MM.1S (cell line): ENCODE results near the gene UGT1A10.

ENCODE experiments used
- DNase-seq: peaks from one replicate; pipeline ENCODE4 v3.0.0-alpha.2; 2015
- H2AFZ ChIP-seq: fragments of 300-600 bp; sonication (generic); 2 replicates; pipeline ENCODE4 v1.6.0; 2016; ENCODE audit warnings: antibody characterized with exemption, low read length
- H3F3A ChIP-seq: fragments of 300-600 bp; sonication (generic); 2 replicates; pipeline ENCODE4 v1.6.1; 2016; ENCODE audit warnings: mild to moderate bottlenecking, antibody characterized with exemption, low read length, moderate library complexity, mixed read lengths; ENCODE audit not compliant: insufficient read depth
- H3K27ac ChIP-seq: fragments of 300-600 bp; sonication (generic); 2 replicates; pipeline ENCODE4 v1.5.1; 2016; ENCODE audit warnings: mild to moderate bottlenecking, low read length
- H3K27me3 ChIP-seq: fragments of 300-600 bp; sonication (generic); replicated peaks from 2 replicates; pipeline ENCODE4 v1.6.0; 2016; ENCODE audit warnings: low read length; ENCODE audit not compliant: insufficient read depth
- H3K36me3 ChIP-seq: fragments of 300-600 bp; sonication (generic); replicated peaks from 2 replicates; pipeline ENCODE4 v1.6.1; 2016; ENCODE audit warnings: mild to moderate bottlenecking, low read length, mixed read lengths; ENCODE audit not compliant: insufficient read depth
- H3K4me1 ChIP-seq: fragments of 300-600 bp; sonication (generic); 2 replicates; pipeline ENCODE4 v1.6.1; 2016; ENCODE audit warnings: low read length, mixed read lengths
- H3K4me2 ChIP-seq: fragments of 300-600 bp; sonication (generic); 2 replicates; pipeline ENCODE4 v1.6.0; 2016; ENCODE audit warnings: low read depth, low read length
- H3K4me3 ChIP-seq: fragments of 300-600 bp; sonication (generic); 2 replicates; pipeline ENCODE4 v1.5.1; 2016; ENCODE audit warnings: low read length, mixed read lengths
- H3K79me2 ChIP-seq: fragments of 300-600 bp; sonication (generic); 2 replicates; pipeline ENCODE4 v1.6.1; 2016; ENCODE audit warnings: mixed run types, low read length, mixed read lengths
- H3K9ac ChIP-seq: fragments of 300-600 bp; sonication (generic); 2 replicates; pipeline ENCODE4 v1.6.1; 2016; ENCODE audit warnings: low read length, mixed read lengths
- H3K9me2 ChIP-seq: fragments of 300-600 bp; sonication (generic); replicated peaks from 2 replicates; pipeline ENCODE4 v1.6.1; 2016; ENCODE audit warnings: mild to moderate bottlenecking, low read length, mixed read lengths; ENCODE audit not compliant: insufficient read depth
- H3K9me3 ChIP-seq: fragments of 300-600 bp; sonication (generic); replicated peaks from 2 replicates; pipeline ENCODE4 v1.6.1; 2016; ENCODE audit warnings: mild to moderate bottlenecking, low read length, mixed read lengths; ENCODE audit not compliant: insufficient read depth
- H4K20me1 ChIP-seq: fragments of 300-600 bp; sonication (generic); 2 replicates; pipeline ENCODE4 v1.6.1; 2016; ENCODE audit warnings: mild to moderate bottlenecking, low read length, moderate library complexity, mixed read lengths; ENCODE audit not compliant: insufficient read depth
- EZH2 ChIP-seq: fragments of 300-600 bp; sonication (generic); optimal IDR thresholded peaks from 2 replicates; pipeline ENCODE3; 2017; ENCODE audit warnings: low read depth, mild to moderate bottlenecking, antibody characterized with exemption, low read length, mixed read lengths
- EZH2phosphoT487 ChIP-seq: fragments of 300-600 bp; sonication (generic); IDR thresholded peaks from 2 replicates; pipeline ENCODE4 v1.6.1; 2018; ENCODE audit warnings: antibody characterized with exemption, low read length
- TF ChIP-seq, protein P1 (sequence below): fragments of 300-600 bp; sonication (generic); IDR thresholded peaks from 2 replicates; pipeline ENCODE4 v1.5.1; 2016; ENCODE audit warnings: antibody characterized with exemption, low read length, mixed read lengths

The UGT1A10 gene

DNA sequence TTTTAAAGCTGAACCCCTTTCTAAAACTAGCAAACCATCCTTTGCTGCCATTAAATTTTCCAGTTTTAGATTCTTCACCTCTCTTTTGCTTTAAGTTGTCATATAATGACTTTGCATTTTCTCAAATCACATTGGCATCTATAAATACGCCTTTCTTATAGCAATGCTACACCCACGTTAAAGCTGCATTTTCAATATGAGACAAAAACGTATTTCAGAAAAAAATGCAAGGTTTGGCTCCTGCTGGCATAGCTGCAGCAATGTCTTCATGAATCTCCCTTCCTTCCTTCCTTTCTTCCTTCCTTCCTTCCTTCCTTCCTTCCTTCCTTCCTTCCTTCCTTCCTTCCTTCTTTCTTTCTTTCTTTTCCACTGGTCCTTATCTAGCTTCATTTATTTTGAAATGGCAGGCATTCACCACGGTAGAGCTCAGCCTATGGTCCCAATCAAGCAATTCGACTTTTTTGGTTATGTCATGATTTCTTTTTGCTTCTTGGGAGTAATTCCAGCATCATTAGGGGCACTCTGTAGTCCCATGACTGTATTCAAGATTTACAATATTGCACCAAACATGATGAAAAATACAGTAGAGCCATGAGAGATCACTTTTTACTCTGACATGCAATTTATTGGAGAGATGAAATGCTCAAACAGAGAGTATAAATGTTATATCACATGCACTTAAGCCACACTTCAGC, 8.8 kb upstream of the UGT1A10 start:
- H3K27me3 ChIP-seq, result no peaks in the 10 kb centered on the region
- H2AFZ ChIP-seq, result no peak overlapping the region
- H3K4me2 ChIP-seq, result no peak overlapping the region
- no peaks in the 10 kb centered on the region for H3K36me3 ChIP-seq
- no peaks in the 10 kb centered on the region for H3F3A ChIP-seq
- no peaks in the 10 kb centered on the region for H3K4me1 ChIP-seq
- H3K9ac ChIP-seq, result no peak overlapping the region
- H4K20me1 ChIP-seq, result no peaks in the 10 kb centered on the region
- TF ChIP-seq EZH2phosphoT487 (no peak), EZH2 (no peak)
- TF ChIP-seq, protein P1, sequence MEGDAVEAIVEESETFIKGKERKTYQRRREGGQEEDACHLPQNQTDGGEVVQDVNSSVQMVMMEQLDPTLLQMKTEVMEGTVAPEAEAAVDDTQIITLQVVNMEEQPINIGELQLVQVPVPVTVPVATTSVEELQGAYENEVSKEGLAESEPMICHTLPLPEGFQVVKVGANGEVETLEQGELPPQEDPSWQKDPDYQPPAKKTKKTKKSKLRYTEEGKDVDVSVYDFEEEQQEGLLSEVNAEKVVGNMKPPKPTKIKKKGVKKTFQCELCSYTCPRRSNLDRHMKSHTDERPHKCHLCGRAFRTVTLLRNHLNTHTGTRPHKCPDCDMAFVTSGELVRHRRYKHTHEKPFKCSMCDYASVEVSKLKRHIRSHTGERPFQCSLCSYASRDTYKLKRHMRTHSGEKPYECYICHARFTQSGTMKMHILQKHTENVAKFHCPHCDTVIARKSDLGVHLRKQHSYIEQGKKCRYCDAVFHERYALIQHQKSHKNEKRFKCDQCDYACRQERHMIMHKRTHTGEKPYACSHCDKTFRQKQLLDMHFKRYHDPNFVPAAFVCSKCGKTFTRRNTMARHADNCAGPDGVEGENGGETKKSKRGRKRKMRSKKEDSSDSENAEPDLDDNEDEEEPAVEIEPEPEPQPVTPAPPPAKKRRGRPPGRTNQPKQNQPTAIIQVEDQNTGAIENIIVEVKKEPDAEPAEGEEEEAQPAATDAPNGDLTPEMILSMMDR, result no peak
- DNase-seq, result no peak
- H3K79me2 ChIP-seq, result no peaks in the 10 kb centered on the region
- no peaks in the 10 kb centered on the region; the same call in 1 of the 2 replicates for H3K9me3 ChIP-seq
- H3K9me2 ChIP-seq, result no peaks in the 10 kb centered on the region
- H3K27ac ChIP-seq, result no peak overlapping the region
- no peak overlapping the region for H3K4me3 ChIP-seq

GRCh38 chr2:233638836-233639235, 2.6 kb downstream of the UGT1A10 start:
- TF ChIP-seq EZH2phosphoT487 (no peak), EZH2 (no peak)
- TF ChIP-seq, protein P1, result no peak
- H3K9me2 ChIP-seq, result no peaks in the 10 kb centered on the region

GRCh38 chr2:233639860-233640259, 3.6 kb downstream of the UGT1A10 start:
- H3K9me3 ChIP-seq, result no peaks in the 10 kb centered on the region
- H4K20me1 ChIP-seq, result no peaks in the 10 kb centered on the region
- no peaks in the 10 kb centered on the region for H3K79me2 ChIP-seq
- no peak overlapping the region for H3K9ac ChIP-seq
- H3K27ac ChIP-seq, result no peak overlapping the region
- no peak for TF ChIP-seq EZH2phosphoT487
- TF ChIP-seq, protein P1, result no peak
- no peak for DNase-seq
- H3K4me2 ChIP-seq, result no peak overlapping the region
- H3K27me3 ChIP-seq, result no peaks in the 10 kb centered on the region
- no peak overlapping the region for H3K4me3 ChIP-seq
- H2AFZ ChIP-seq, result no peak overlapping the region
- no peaks in the 10 kb centered on the region for H3K9me2 ChIP-seq
- no peaks in the 10 kb centered on the region for H3F3A ChIP-seq
- H3K4me1 ChIP-seq, result no peaks in the 10 kb centered on the region
- no peaks in the 10 kb centered on the region for H3K36me3 ChIP-seq

More at GRCh38 chr2:233638836-233639235, 2.6 kb downstream of the UGT1A10 start:
- Histone ChIP-seq H3K4me3 (no peak overlapping the region), H3K4me2 (no peak overlapping the region), H3K9ac (no peak overlapping the region), H3K79me2 (no peaks in the 10 kb centered on the region), H3K27me3 (no peaks in the 10 kb centered on the region), H3K9me3 (no peaks in the 10 kb centered on the region), H3K36me3 (no peaks in the 10 kb centered on the region), H4K20me1 (no peaks in the 10 kb centered on the region), H2AFZ (no peak overlapping the region), H3K4me1 (no peaks in the 10 kb centered on the region), H3K27ac (no peak overlapping the region), H3F3A (no peaks in the 10 kb centered on the region)
- no peak for DNase-seq
